Heart right ventricle (tissue), 16 donors: ENCODE measurements around the gene ABHD17C. TPM values are rescaled to one million over a fixed set of nuclear protein-coding genes. Genes with fewer than 3 reads are reported as not detected.
"Not testable (repeated sequence)": the region's sequence is repeated elsewhere in the genome, so short reads cannot be mapped to it uniquely, and the experiment has no call there.

Source experiments
- ATAC-seq, 8 donors: fragments of 200-7000 bp; cut with Tn5 transposase; one replicate each; pipeline ENCODE4 v1.9.1; 2020; ENCODE audit warnings: mild to moderate bottlenecking in 8 of 8, moderate library complexity in 8 of 8, moderate number of reproducible peaks in 1 of 8
- DNase-seq, 2 donors: peaks; one replicate each; pipeline ENCODE4 v3.0.0-alpha.2; 2020
- H3K27ac ChIP-seq, 10 donors: fragments of 200-600 bp; sonication (generic) in 2 of 10; one replicate each; pipeline versions ENCODE4 v1.5.0 to v1.8.0; 2020 to 2022; ENCODE audit warnings: mild to moderate bottlenecking in 3 of 10
- H3K27me3 ChIP-seq, 7 donors: fragments of 200-600 bp; one replicate each; pipeline ENCODE4 v1.8.0; 2021 to 2022; ENCODE audit warnings: mild to moderate bottlenecking in 2 of 7
- H3K36me3 ChIP-seq, 9 donors: fragments of 200-600 bp; sonication (generic) in 1 of 9; one replicate each; pipeline versions ENCODE4 v1.5.0 to v1.8.0; 2020 to 2022; ENCODE audit warnings: mild to moderate bottlenecking in 2 of 9
- H3K4me1 ChIP-seq, 9 donors: fragments of 200-600 bp; sonication (generic) in 1 of 9; one replicate each; pipeline versions ENCODE4 v1.5.0 to v1.8.0; 2020 to 2022; ENCODE audit warnings: mild to moderate bottlenecking in 4 of 9
- H3K4me3 ChIP-seq, 10 donors: fragments of 200-600 bp; sonication (generic) in 2 of 10; one replicate each; pipeline versions ENCODE4 v1.5.0 to v1.8.0; 2020 to 2022; ENCODE audit warnings: mild to moderate bottlenecking in 7 of 10, moderate library complexity in 2 of 10
- H3K9me3 ChIP-seq, 11 donors: fragments of 200-600 bp in 10 of 11; sonication (generic) in 2 of 11; one replicate each; pipeline versions ENCODE4 v1.5.0 to v1.8.0; 2013 to 2022; ENCODE audit warnings: mild to moderate bottlenecking in 2 of 11, control low read depth in 1 of 11, moderate library complexity in 1 of 11
- WGBS, 2 donors: extraction: QIAGEN DNeasy Blood & Tissue Kit; methylation state at CpG; one replicate each; pipeline ENCODE4 v1.1.7; 2013; ENCODE audit warnings: inconsistent platforms in 1 of 2; 5-methylcytosine and 5-hydroxymethylcytosine counted together
- intact Hi-C, 10 donors: fragments of 100-400 bp; cut with DNase I; formaldehyde crosslinking; loops; one replicate each; pipeline versions ENCODE4 v1.11.1 to v1.14.2; 2022
- polyA plus RNA-seq, 2 donors: library from polyadenylated mRNA; stranded (reverse); fragments of 200-250 nt; gene quantifications; one replicate each; pipeline ENCODE4 v1.2.3, GENCODE V29; 2013
- total RNA-seq, 10 donors: library from RNA; stranded (reverse); fragmentation: NEBNext Ultra II Directional in 3 of 10; extraction: Animal tissue kit (Norgen Biotek cat#: 25700) in 3 of 10; gene quantifications; one replicate each; pipeline versions ENCODE4 v1.2.1 to v1.2.4, GENCODE V29; 2021 to 2023
- TF ChIP-seq, protein P1 (sequence below), 9 donors: fragments of 200-600 bp; sonication (generic) in 2 of 9; IDR thresholded peaks; one replicate each; pipeline versions ENCODE4 v1.5.0 to v1.8.0; 2021 to 2022; ENCODE audit warnings: antibody characterized with exemption in 9 of 9, mild to moderate bottlenecking in 5 of 9, moderate library complexity in 1 of 9
- donor health status: Arrhythmogenic right ventricular cardiomyopathy.
- donor health status: ischemic (EF 13 %, LVEDD 7.1; RV severe dilation, severe dysfunction).
- donor health status: healthy with polysubstance abuse.
- donor health status: DM: no; HTN: yes; CAD: no.
- donor health status: DM: no; HTN: no; CAD: no.
- donor health status: ischemic (EF 25% LVEDD 6.9; RV normal size, moderate dysfunction).
- donor health status: ischemic (EF 25% LVEDD 5.7; RV mildly dilated, moderate dysfunction).
- donor health status: healthy.
- donor health status: DM: yes; HTN: yes; CAD: no.
- donor health status: Ischemic cardiomyopathy.
- donor health status: ischemic (EF 35%, LVEDD 5.7; RV mildly dilated, moderate dysfunction).
- donor health status: nonischemic (EF 11% LVEDD 7.7; RV severe dilation, severe dysfunction).
- donor health status: DM: yes; HTN: yes; CAD: no.
- donor health status: PGD.
- donor health status: ischemic (EF 29% LVEDD 5.4; RV normal size, mild dysfunction).
- donor health status: nonischemic (EF 23%, LVEDD 6.1; RV moderate dilation, normal function).

Gene ABHD17C
- total and polyA plus RNA-seq, 12 donors = 2.3 to 8.5 (median 4.2) TPM

DNA sequence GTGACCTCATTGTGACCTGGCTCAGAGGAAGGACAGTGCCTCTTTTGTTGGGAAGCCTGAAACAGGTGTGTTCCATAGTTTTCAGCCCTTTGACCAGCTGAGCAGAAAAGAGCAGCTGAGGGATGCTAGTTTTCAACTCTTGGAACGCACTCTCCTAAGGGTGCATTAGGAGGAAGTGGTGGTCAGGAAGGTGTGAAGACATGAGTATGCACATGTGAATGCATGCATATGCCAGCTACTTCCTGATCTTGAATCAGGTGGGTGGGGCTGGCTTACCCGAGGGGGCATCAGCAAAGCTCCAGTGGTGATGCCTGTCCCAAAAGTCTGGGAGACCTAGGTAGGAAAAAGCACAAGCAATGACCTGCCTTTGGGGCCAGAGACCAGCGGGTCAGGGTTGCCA is 60.8 kb downstream of the ABHD17C start:
- Histone ChIP-seq H3K4me3 (no peak overlapping the region), H3K9me3 (no peaks in the 10 kb centered on the region), H3K36me3 (peaks cover 0 to 15% (median 4%) of the 10 kb centered on the region in 9 donors), H3K4me1 (peaks cover 0 to 3% (median 0%) of the 10 kb centered on the region in 9 donors), H3K27me3 (no peaks in the 10 kb centered on the region), H3K27ac (no peak overlapping the region)
- TF ChIP-seq, protein P1, sequence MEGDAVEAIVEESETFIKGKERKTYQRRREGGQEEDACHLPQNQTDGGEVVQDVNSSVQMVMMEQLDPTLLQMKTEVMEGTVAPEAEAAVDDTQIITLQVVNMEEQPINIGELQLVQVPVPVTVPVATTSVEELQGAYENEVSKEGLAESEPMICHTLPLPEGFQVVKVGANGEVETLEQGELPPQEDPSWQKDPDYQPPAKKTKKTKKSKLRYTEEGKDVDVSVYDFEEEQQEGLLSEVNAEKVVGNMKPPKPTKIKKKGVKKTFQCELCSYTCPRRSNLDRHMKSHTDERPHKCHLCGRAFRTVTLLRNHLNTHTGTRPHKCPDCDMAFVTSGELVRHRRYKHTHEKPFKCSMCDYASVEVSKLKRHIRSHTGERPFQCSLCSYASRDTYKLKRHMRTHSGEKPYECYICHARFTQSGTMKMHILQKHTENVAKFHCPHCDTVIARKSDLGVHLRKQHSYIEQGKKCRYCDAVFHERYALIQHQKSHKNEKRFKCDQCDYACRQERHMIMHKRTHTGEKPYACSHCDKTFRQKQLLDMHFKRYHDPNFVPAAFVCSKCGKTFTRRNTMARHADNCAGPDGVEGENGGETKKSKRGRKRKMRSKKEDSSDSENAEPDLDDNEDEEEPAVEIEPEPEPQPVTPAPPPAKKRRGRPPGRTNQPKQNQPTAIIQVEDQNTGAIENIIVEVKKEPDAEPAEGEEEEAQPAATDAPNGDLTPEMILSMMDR (IDR thresholded peaks at IDR 0.05) = no peak
- ATAC-seq (no peak), DNase-seq (no peak)
- intact Hi-C loops = no loop called here
- 90 to 91% methylated on average over 3 of the region's 3 CpGs for WGBS, 2 donors

DNA sequence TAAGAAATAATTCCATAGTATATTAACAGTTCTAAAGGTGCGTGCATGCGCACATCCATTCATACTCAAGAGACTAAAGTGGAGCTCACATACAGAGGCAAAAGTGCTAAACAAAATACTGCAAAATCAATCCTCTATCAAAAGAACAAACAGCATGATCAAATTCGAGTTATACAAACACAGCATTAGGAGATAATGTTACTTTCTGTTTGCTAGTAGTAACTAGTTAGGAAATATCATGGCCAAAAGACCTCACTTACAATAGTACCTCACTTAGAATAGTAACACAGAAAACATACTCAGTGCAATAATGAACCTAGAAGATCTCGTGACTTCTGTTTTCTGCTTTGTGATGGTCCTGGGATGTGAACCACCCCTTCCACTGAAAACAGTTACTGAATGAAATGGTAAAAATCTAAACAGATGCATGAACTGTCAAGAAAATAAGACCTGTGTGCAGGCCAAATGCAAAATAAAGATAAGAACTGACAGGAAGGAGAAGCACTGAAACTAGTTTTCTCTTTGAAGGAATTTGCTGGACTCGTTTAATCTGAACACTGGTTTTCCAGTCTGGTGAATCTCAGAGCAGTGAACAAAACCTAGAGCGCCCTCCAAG is 63.1 kb downstream of the ABHD17C start:
- no peaks in the 10 kb centered on the region for H3K9me3 ChIP-seq
- TF ChIP-seq, protein P1 (IDR thresholded peaks at IDR 0.05) = no peak

DNA sequence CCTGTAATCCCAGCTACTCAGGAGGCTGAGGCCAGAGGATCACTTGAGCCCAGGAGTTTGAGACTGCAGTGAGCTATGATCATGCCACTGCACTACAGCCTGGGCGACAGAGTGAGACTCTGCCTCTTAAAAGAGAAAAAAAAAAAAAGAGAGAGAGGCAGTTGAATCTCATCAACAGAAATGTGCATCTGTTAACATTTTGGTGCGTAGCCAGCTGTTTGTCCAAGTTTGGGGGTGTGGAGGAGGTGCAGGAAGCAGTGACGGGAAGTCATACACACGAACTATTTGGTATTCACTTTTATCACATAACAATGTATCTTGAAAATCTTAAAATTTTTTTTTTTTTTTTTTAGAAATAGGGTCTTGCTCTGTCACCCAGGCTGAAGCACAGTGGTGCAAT is 65.8 kb downstream of the ABHD17C start:
- no peak for DNase-seq
- Histone ChIP-seq H3K36me3 (no peaks in the 10 kb centered on the region), H3K9me3 (no peaks in the 10 kb centered on the region), H3K27ac (no peak overlapping the region), H3K4me1 (peaks cover 0 to 4% (median 0%) of the 10 kb centered on the region in 9 donors), H3K27me3 (no peaks in the 10 kb centered on the region), H3K4me3 (no peak overlapping the region)
- ATAC-seq = no peak
- TF ChIP-seq, protein P1 (IDR thresholded peaks at IDR 0.05) = no peak
- WGBS, 2 donors = 30 to 40% methylated on average over 4 of the region's 4 CpGs
- intact Hi-C loops = no loop called here

More for the DNA sequence above, 63.1 kb downstream of the ABHD17C start:
- ATAC-seq (no peak), DNase-seq (no peak)
- Histone ChIP-seq H3K4me3 (no peak overlapping the region), H3K4me1 (peaks cover 0 to 4% (median 0%) of the 10 kb centered on the region in 9 donors), H3K36me3 (peaks cover 0 to 13% (median 4%) of the 10 kb centered on the region in 9 donors), H3K27ac (no peak overlapping the region), H3K27me3 (no peaks in the 10 kb centered on the region)
- 76 to 80% methylated on average over 6 of the region's 6 CpGs for WGBS, 2 donors
- intact Hi-C loops = no loop called here

DNA sequence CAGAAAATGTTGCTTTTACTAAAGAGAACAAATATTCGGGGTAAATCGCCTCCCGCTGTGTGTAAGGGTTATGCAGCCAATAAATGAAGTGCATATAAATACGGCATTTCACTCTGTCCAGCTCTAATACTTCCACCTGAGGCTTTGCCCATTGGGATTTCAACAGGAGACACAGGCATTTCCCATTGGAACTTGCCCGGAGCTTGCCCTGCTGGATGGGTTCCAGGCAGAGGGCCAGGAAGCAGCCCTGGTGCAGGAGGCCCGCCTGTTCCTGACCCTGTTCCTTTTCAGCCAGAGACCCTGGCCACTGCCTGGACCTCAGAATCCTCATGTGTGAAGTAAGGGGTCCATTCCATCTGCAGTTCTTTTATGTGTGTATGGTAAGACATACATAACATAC is 66.6 kb downstream of the ABHD17C start:
- Histone ChIP-seq H3K9me3 (no peaks in the 10 kb centered on the region), H3K4me3 (no peak overlapping the region), H3K27me3 (no peaks in the 10 kb centered on the region), H3K4me1 (peaks cover 0 to 4% (median 0%) of the 10 kb centered on the region in 9 donors), H3K27ac (no peak overlapping the region), H3K36me3 (no peaks in the 10 kb centered on the region)
- ATAC-seq (no peak), DNase-seq (no peak)
- WGBS, 2 donors = 80 to 86% methylated on average over 6 of the region's 6 CpGs
- intact Hi-C loops = no loop called here
- TF ChIP-seq, protein P1 (IDR thresholded peaks at IDR 0.05) = no peak

DNA sequence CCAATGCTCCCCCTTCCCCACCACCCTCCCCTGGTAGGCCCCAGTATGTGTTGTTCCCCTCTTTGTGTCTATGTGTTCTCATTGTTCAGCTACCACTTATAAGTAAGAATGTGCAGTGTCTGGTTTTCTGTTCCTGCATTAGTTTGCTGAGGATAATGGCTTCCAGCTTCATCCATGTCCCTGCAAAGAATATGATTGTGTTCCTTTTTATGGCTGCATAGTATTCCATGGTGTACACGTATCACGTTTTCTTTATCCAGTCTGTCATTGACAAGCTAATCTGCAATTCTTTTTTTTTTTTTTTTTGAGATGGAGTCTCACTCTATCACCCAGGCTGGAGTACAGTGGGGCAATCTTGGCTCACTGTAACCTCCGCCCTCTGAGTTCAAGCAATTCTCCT is 68.1 kb downstream of the ABHD17C start:
- H3K36me3 ChIP-seq, ATAC-seq, H3K27ac ChIP-seq, intact Hi-C loops, H3K9me3 ChIP-seq, H3K4me3 ChIP-seq, H3K4me1 ChIP-seq, DNase-seq, H3K27me3 ChIP-seq: not testable (repeated sequence)
- 94 to 99% methylated on average over 3 of the region's 3 CpGs for WGBS, 2 donors
